IMR-90 (cell line): ENCODE results near the gene USP36. TPM values are rescaled to one million over a fixed set of nuclear protein-coding genes. Genes with fewer than 3 reads are reported as not detected.

Experiments
- ATAC-seq: fragments of 200-7000 bp; cut with Tn5 transposase; 2 replicates; pipeline ENCODE4 v1.9.1; 2020; ENCODE audit warnings: low read depth, mild to moderate bottlenecking, moderate library complexity
- BruUV-seq: library from RNA; stranded (reverse); fragments of 400-500 nt; replicated peaks from 2 replicates; lab custom pipeline; 2021; lab: Mats Ljungman, UMichigan
- CTCF ChIA-PET: fragments of 300-600 bp; formaldehyde crosslinking; extraction: SDS; loops from one replicate; lab custom pipeline; 2021; ENCODE audit warnings: antibody characterized with exemption; lab: Yijun Ruan, JAX
- POLR2A ChIA-PET: fragments of 300-600 bp; sonication (Branson Sonifier 250); formaldehyde crosslinking; loops from one replicate; lab custom pipeline; 2022; ENCODE audit warnings: antibody characterized with exemption; ENCODE audit not compliant: unreplicated experiment; lab: Charles Lee
- DNase-seq: peaks from one replicate; pipeline ENCODE4 v3.0.0; 2013
- H2AFZ ChIP-seq: replicated peaks from 2 replicates; pipeline ENCODE3; 2013; ENCODE audit warnings: low read length, mild to moderate bottlenecking; ENCODE audit not compliant: poor library complexity
- H2AK5ac ChIP-seq: 2 replicates; pipeline ENCODE4 v1.6.1; 2013; ENCODE audit warnings: low read depth, low read length, inconsistent platforms
- H2AK9ac ChIP-seq: replicated peaks from 2 replicates; pipeline ENCODE3; 2013; ENCODE audit warnings: mild to moderate bottlenecking, low read depth, low read length, moderate library complexity; ENCODE audit not compliant: poor library complexity
- H2BK120ac ChIP-seq: 2 replicates; pipeline ENCODE4 v1.6.1; 2013; ENCODE audit warnings: low read depth, low read length, inconsistent platforms
- H2BK15ac ChIP-seq: 3 replicates; pipeline ENCODE4 v1.6.1; 2013; ENCODE audit warnings: low read depth, low read length, inconsistent platforms
- H2BK20ac ChIP-seq: 2 replicates; pipeline ENCODE4 v1.6.1; 2013; ENCODE audit warnings: low read depth, mild to moderate bottlenecking, inconsistent platforms, low read length, moderate library complexity
- H2BK5ac ChIP-seq: 2 replicates; pipeline ENCODE4 v1.6.1; 2013; ENCODE audit warnings: mild to moderate bottlenecking, low read depth, low read length, inconsistent platforms; ENCODE audit not compliant: poor library complexity, severe bottlenecking
- H3K14ac ChIP-seq: replicated peaks from 2 replicates; pipeline ENCODE4 v1.6.1; 2013; ENCODE audit warnings: low read depth, low read length, inconsistent platforms
- H3K18ac ChIP-seq: 2 replicates; pipeline ENCODE4 v1.6.1; 2013; ENCODE audit warnings: low read depth, low read length, control low read depth
- H3K23ac ChIP-seq: 2 replicates; pipeline ENCODE4 v1.6.1; 2013; ENCODE audit warnings: low read depth, low read length, inconsistent platforms
- H3K27ac ChIP-seq: 2 replicates; pipeline ENCODE4 v1.5.1; 2013; ENCODE audit warnings: mild to moderate bottlenecking, control low read depth, low read length; ENCODE audit not compliant: insufficient read depth
- H3K27me3 ChIP-seq: 2 replicates; pipeline ENCODE4 v1.6.1; 2013; ENCODE audit warnings: low read length; ENCODE audit not compliant: control insufficient read depth, insufficient read depth
- H3K36me3 ChIP-seq: 2 replicates; pipeline ENCODE4 v1.6.1; 2013; ENCODE audit warnings: low read length, mixed read lengths; ENCODE audit not compliant: control insufficient read depth, insufficient read depth
- H3K4ac ChIP-seq: 2 replicates; pipeline ENCODE4 v1.6.1; 2013; ENCODE audit warnings: low read depth, low read length, inconsistent platforms
- H3K4me1 ChIP-seq: 2 replicates; pipeline ENCODE4 v1.6.1; 2013; ENCODE audit warnings: low read length, mixed read lengths; ENCODE audit not compliant: control insufficient read depth, insufficient read depth
- H3K4me2 ChIP-seq: 2 replicates; pipeline ENCODE4 v1.6.1; 2013; ENCODE audit warnings: low read depth, mild to moderate bottlenecking, control low read depth, low read length, moderate library complexity
- H3K4me3 ChIP-seq: 2 replicates; pipeline ENCODE4 v1.5.1; 2013; ENCODE audit warnings: low read depth, mild to moderate bottlenecking, control low read depth, low read length, moderate library complexity; ENCODE audit not compliant: insufficient read depth
- H3K56ac ChIP-seq: 2 replicates; pipeline ENCODE4 v1.6.1; 2013; ENCODE audit warnings: low read length, inconsistent platforms; ENCODE audit not compliant: insufficient read depth; ENCODE audit errors: extremely low read depth
- H3K79me1 ChIP-seq, 2 experiments: 2 replicates each; pipeline ENCODE4 v1.6.1; 2013; ENCODE audit warnings: low read length in 2 of 2, inconsistent platforms in 1 of 2, low read depth in 1 of 2
- H3K9ac ChIP-seq: 2 replicates; pipeline ENCODE4 v1.6.1; 2013; ENCODE audit warnings: low read depth, low read length, control low read depth
- H3K9me1 ChIP-seq: 2 replicates; pipeline ENCODE4 v1.6.1; 2013; ENCODE audit warnings: low read length, inconsistent platforms; ENCODE audit not compliant: insufficient read depth
- H3K9me3 ChIP-seq: 2 replicates; pipeline ENCODE4 v1.6.1; 2013; ENCODE audit warnings: low read length; ENCODE audit not compliant: control insufficient read depth, insufficient read depth
- H4K20me1 ChIP-seq: 2 replicates; pipeline ENCODE4 v1.6.1; 2013; ENCODE audit warnings: low read length, inconsistent platforms; ENCODE audit not compliant: insufficient read depth
- H4K5ac ChIP-seq: 2 replicates; pipeline ENCODE4 v1.6.1; 2013; ENCODE audit warnings: mild to moderate bottlenecking, low read depth, low read length, control low read depth
- H4K8ac ChIP-seq, 2 experiments: 2 replicates each; pipeline ENCODE4 v1.6.1; 2013; ENCODE audit warnings: low read depth in 2 of 2, low read length in 2 of 2, control low read depth in 1 of 2, inconsistent platforms in 1 of 2
- H4K91ac ChIP-seq: 2 replicates; pipeline ENCODE4 v1.6.1; 2013; ENCODE audit warnings: low read depth, low read length, inconsistent platforms; ENCODE audit not compliant: insufficient read depth
- BHLHE40 ChIP-seq: fragments of 150-350 bp; IDR thresholded peaks from 2 replicates; pipeline ENCODE4 v1.6.1; 2016; ENCODE audit warnings: mild to moderate bottlenecking, low read depth, low read length
- CEBPB ChIP-seq: IDR thresholded peaks from 2 replicates; pipeline ENCODE4 v1.6.1; 2012; ENCODE audit warnings: low read depth, low read length, improper control_type of control experiment
- FOS ChIP-seq: fragments of 150-350 bp; IDR thresholded peaks from 2 replicates; pipeline ENCODE4 v1.6.1; 2016; ENCODE audit warnings: low read depth, low read length
- MXI1 ChIP-seq: IDR thresholded peaks from 2 replicates; pipeline ENCODE4 v1.6.1; 2012; ENCODE audit warnings: low read depth, mild to moderate bottlenecking, low read length, moderate library complexity, borderline replicate concordance
- NFE2L2 ChIP-seq: fragments of 150-350 bp; IDR thresholded peaks from 2 replicates; pipeline ENCODE4 v1.6.1; 2016; ENCODE audit warnings: low read depth, mild to moderate bottlenecking, low read length
- POLR2A ChIP-seq: IDR thresholded peaks from 2 replicates; pipeline ENCODE4 v1.6.1; 2012; ENCODE audit warnings: mild to moderate bottlenecking, low read depth, low read length
- RCOR1 ChIP-seq: IDR thresholded peaks from 2 replicates; pipeline ENCODE4 v1.6.1; 2012; ENCODE audit warnings: mild to moderate bottlenecking, low read length, improper control_type of control experiment; ENCODE audit not compliant: insufficient replicate concordance
- WGBS, 2 experiments: methylation state at CpG; one replicate each; pipeline versions ENCODE4 v1.1.5 to v1.1.7; 2013; ENCODE audit warnings: missing lambda C conversion rate in 2 of 2; ENCODE audit not compliant: insufficient read length in 1 of 2; ENCODE audit errors: extremely low coverage in 2 of 2; 5-methylcytosine and 5-hydroxymethylcytosine counted together
- dilution Hi-C: fragments of 300-500 bp; cut with HindIII; formaldehyde crosslinking; loops from one replicate; pipeline ENCODE4 v1.14.3; 2018; ENCODE audit warnings: low sequenced_read_pairs; ENCODE audit not compliant: unreplicated experiment
- in situ Hi-C: fragments of 300-500 bp; cut with MboI; formaldehyde crosslinking; loops from 3 replicates; pipeline ENCODE4 v1.14.3; 2019; ENCODE audit warnings: low sequenced_read_pairs, inconsistent platforms, mixed read lengths
- intact Hi-C: fragments of 100-400 bp; cut with micrococcal nuclease; formaldehyde crosslinking; loops from 2 replicates; pipeline ENCODE4 v1.10.0; 2022
- polyA plus RNA-seq, 3 experiments: library from polyadenylated mRNA; depleted of rRNA; stranded (reverse); fragments of >200 nt; gene quantifications; 2 replicates each; pipeline ENCODE4 v1.2.3, GENCODE V29; 2012; ENCODE audit warnings: low replicate concordance in 1 of 3
- total RNA-seq: library from RNA; depleted of rRNA; stranded (reverse); fragments of >200 nt; gene quantifications from 2 replicates; pipeline ENCODE4 v1.2.3, GENCODE V29; 2012
- TF ChIP-seq, protein P1 (sequence below): fragments of 150-350 bp; IDR thresholded peaks from 2 replicates; pipeline ENCODE4 v1.6.1; 2016; ENCODE audit warnings: low read depth, mild to moderate bottlenecking, low read length, moderate library complexity, borderline replicate concordance

USP36 gene
- total and polyA plus RNA-seq, 2 of the 4 experiments (the other 2 are of a cell fraction) = 30.6 to 38.3 TPM

DNA sequence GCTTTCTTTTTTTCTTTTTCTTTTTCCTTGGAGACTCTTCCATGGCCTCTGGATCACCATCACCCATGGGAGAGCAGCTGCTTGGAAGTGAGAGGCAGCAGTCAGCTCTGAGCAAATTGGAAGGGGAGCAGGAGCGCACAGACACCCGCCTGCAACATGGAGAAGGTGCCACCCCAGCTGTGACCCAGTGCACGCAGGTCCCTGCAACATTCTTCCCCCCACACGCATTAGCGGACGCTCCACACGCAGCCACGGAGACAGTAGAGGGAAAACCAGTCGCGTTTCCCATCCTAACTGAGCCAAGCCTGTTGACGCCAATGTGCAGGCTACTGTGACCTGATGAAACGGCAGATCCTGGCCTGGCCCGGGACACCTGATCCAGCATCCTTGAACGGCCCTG is 38.2 kb downstream of the USP36 start:
- no peak overlapping the region for H3K27ac ChIP-seq
- H3K4ac ChIP-seq = no peak overlapping the region
- dilution Hi-C loops = no loop called here
- no peak overlapping the region for H3K23ac ChIP-seq
- ChIA-PET POLR2A (no interaction called here), CTCF (interaction anchor here (0.6 kb wide), 1 partner anchor 31 kb away, joined by 5 read pairs; no protein-coding TSS in a partner anchor)
- no peak overlapping the region for H2BK15ac ChIP-seq
- no peak for TF ChIP-seq POLR2A
- TF ChIP-seq FOS = no peak
- no peak for TF ChIP-seq MXI1
- no peak for TF ChIP-seq NFE2L2
- no peak for TF ChIP-seq BHLHE40
- TF ChIP-seq CEBPB = no peak
- TF ChIP-seq, protein P1, sequence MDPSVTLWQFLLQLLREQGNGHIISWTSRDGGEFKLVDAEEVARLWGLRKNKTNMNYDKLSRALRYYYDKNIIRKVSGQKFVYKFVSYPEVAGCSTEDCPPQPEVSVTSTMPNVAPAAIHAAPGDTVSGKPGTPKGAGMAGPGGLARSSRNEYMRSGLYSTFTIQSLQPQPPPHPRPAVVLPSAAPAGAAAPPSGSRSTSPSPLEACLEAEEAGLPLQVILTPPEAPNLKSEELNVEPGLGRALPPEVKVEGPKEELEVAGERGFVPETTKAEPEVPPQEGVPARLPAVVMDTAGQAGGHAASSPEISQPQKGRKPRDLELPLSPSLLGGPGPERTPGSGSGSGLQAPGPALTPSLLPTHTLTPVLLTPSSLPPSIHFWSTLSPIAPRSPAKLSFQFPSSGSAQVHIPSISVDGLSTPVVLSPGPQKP = no peak
- no peak for TF ChIP-seq RCOR1
- intact Hi-C loops = no loop called here
- H4K5ac ChIP-seq = no peak overlapping the region
- H3K4me2 ChIP-seq = no peak overlapping the region
- H3K9me3 ChIP-seq = no peaks in the 10 kb centered on the region
- H2AK5ac ChIP-seq = no peak overlapping the region
- H4K91ac ChIP-seq = no peak overlapping the region
- no peaks in the 10 kb centered on the region for H3K4me1 ChIP-seq
- no peak overlapping the region for H2BK120ac ChIP-seq
- no peak overlapping the region for H2BK20ac ChIP-seq
- no peak overlapping the region for H3K14ac ChIP-seq
- no peak for DNase-seq
- H3K36me3 ChIP-seq = peaks cover 68% of the 10 kb centered on the region
- no TSS peak for BruUV-seq
- no peak overlapping the region for H2AK9ac ChIP-seq
- WGBS, 2 experiments = 96% methylated on average over 9 of the region's 14 CpGs; no CpG with 5 or more reads in 1 of the 2 experiments
- no peak overlapping the region for H3K18ac ChIP-seq
- no peak overlapping the region for H3K4me3 ChIP-seq
- no peak overlapping the region for H2BK5ac ChIP-seq
- peaks cover 15% of the 10 kb centered on the region; the same call in 1 of the 2 replicates for H3K9me1 ChIP-seq
- H3K56ac ChIP-seq = no peak overlapping the region
- peaks cover 29% of the 10 kb centered on the region for H4K20me1 ChIP-seq
- ATAC-seq = no peak
- no peaks in the 10 kb centered on the region for H3K27me3 ChIP-seq
- no peak overlapping the region for H3K9ac ChIP-seq
- in situ Hi-C loops = no loop called here
- no peak overlapping the region for H2AFZ ChIP-seq
- H3K79me1 ChIP-seq = peaks cover 19 to 65% of the 10 kb centered on the region in 2 experiments
- no peak overlapping the region for H4K8ac ChIP-seq
